IMR-90 (cell line): ENCODE data around the gene IGF2BP3. TPM values are rescaled to one million over a fixed set of nuclear protein-coding genes. Genes with fewer than 3 reads are reported as not detected.
"Not testable (repeated sequence)": the region's sequence is repeated elsewhere in the genome, so short reads cannot be mapped to it uniquely, and the experiment has no call there.

ENCODE experiments used
- ATAC-seq: fragments of 200-7000 bp; cut with Tn5 transposase; 2 replicates; pipeline ENCODE4 v1.9.1; 2020; ENCODE audit warnings: low read depth, mild to moderate bottlenecking, moderate library complexity
- BruUV-seq: library from RNA; stranded (reverse); fragments of 400-500 nt; replicated peaks from 2 replicates; lab custom pipeline; 2021; lab: Mats Ljungman, UMichigan
- CTCF ChIA-PET: fragments of 300-600 bp; formaldehyde crosslinking; extraction: SDS; loops from one replicate; lab custom pipeline; 2021; ENCODE audit warnings: antibody characterized with exemption; lab: Yijun Ruan, JAX
- POLR2A ChIA-PET: fragments of 300-600 bp; sonication (Branson Sonifier 250); formaldehyde crosslinking; loops from one replicate; lab custom pipeline; 2022; ENCODE audit warnings: antibody characterized with exemption; ENCODE audit not compliant: unreplicated experiment; lab: Charles Lee
- DNase-seq: peaks from one replicate; pipeline ENCODE4 v3.0.0; 2013
- H2AFZ ChIP-seq: replicated peaks from 2 replicates; pipeline ENCODE3; 2013; ENCODE audit warnings: low read length, mild to moderate bottlenecking; ENCODE audit not compliant: poor library complexity
- H2AK5ac ChIP-seq: 2 replicates; pipeline ENCODE4 v1.6.1; 2013; ENCODE audit warnings: low read depth, low read length, inconsistent platforms
- H2AK9ac ChIP-seq: replicated peaks from 2 replicates; pipeline ENCODE3; 2013; ENCODE audit warnings: mild to moderate bottlenecking, low read depth, low read length, moderate library complexity; ENCODE audit not compliant: poor library complexity
- H2BK120ac ChIP-seq: 2 replicates; pipeline ENCODE4 v1.6.1; 2013; ENCODE audit warnings: low read depth, low read length, inconsistent platforms
- H2BK15ac ChIP-seq: 3 replicates; pipeline ENCODE4 v1.6.1; 2013; ENCODE audit warnings: low read depth, low read length, inconsistent platforms
- H2BK20ac ChIP-seq: 2 replicates; pipeline ENCODE4 v1.6.1; 2013; ENCODE audit warnings: low read depth, mild to moderate bottlenecking, inconsistent platforms, low read length, moderate library complexity
- H2BK5ac ChIP-seq: 2 replicates; pipeline ENCODE4 v1.6.1; 2013; ENCODE audit warnings: mild to moderate bottlenecking, low read depth, low read length, inconsistent platforms; ENCODE audit not compliant: poor library complexity, severe bottlenecking
- H3K14ac ChIP-seq: replicated peaks from 2 replicates; pipeline ENCODE4 v1.6.1; 2013; ENCODE audit warnings: low read depth, low read length, inconsistent platforms
- H3K18ac ChIP-seq: 2 replicates; pipeline ENCODE4 v1.6.1; 2013; ENCODE audit warnings: low read depth, low read length, control low read depth
- H3K23ac ChIP-seq: 2 replicates; pipeline ENCODE4 v1.6.1; 2013; ENCODE audit warnings: low read depth, low read length, inconsistent platforms
- H3K27ac ChIP-seq: 2 replicates; pipeline ENCODE4 v1.5.1; 2013; ENCODE audit warnings: mild to moderate bottlenecking, control low read depth, low read length; ENCODE audit not compliant: insufficient read depth
- H3K27me3 ChIP-seq: 2 replicates; pipeline ENCODE4 v1.6.1; 2013; ENCODE audit warnings: low read length; ENCODE audit not compliant: control insufficient read depth, insufficient read depth
- H3K36me3 ChIP-seq: 2 replicates; pipeline ENCODE4 v1.6.1; 2013; ENCODE audit warnings: low read length, mixed read lengths; ENCODE audit not compliant: control insufficient read depth, insufficient read depth
- H3K4ac ChIP-seq: 2 replicates; pipeline ENCODE4 v1.6.1; 2013; ENCODE audit warnings: low read depth, low read length, inconsistent platforms
- H3K4me1 ChIP-seq: 2 replicates; pipeline ENCODE4 v1.6.1; 2013; ENCODE audit warnings: low read length, mixed read lengths; ENCODE audit not compliant: control insufficient read depth, insufficient read depth
- H3K4me2 ChIP-seq: 2 replicates; pipeline ENCODE4 v1.6.1; 2013; ENCODE audit warnings: low read depth, mild to moderate bottlenecking, control low read depth, low read length, moderate library complexity
- H3K4me3 ChIP-seq: 2 replicates; pipeline ENCODE4 v1.5.1; 2013; ENCODE audit warnings: low read depth, mild to moderate bottlenecking, control low read depth, low read length, moderate library complexity; ENCODE audit not compliant: insufficient read depth
- H3K56ac ChIP-seq: 2 replicates; pipeline ENCODE4 v1.6.1; 2013; ENCODE audit warnings: low read length, inconsistent platforms; ENCODE audit not compliant: insufficient read depth; ENCODE audit errors: extremely low read depth
- H3K79me1 ChIP-seq, 2 experiments: 2 replicates each; pipeline ENCODE4 v1.6.1; 2013; ENCODE audit warnings: low read length in 2 of 2, inconsistent platforms in 1 of 2, low read depth in 1 of 2
- H3K9ac ChIP-seq: 2 replicates; pipeline ENCODE4 v1.6.1; 2013; ENCODE audit warnings: low read depth, low read length, control low read depth
- H3K9me1 ChIP-seq: 2 replicates; pipeline ENCODE4 v1.6.1; 2013; ENCODE audit warnings: low read length, inconsistent platforms; ENCODE audit not compliant: insufficient read depth
- H3K9me3 ChIP-seq: 2 replicates; pipeline ENCODE4 v1.6.1; 2013; ENCODE audit warnings: low read length; ENCODE audit not compliant: control insufficient read depth, insufficient read depth
- H4K20me1 ChIP-seq: 2 replicates; pipeline ENCODE4 v1.6.1; 2013; ENCODE audit warnings: low read length, inconsistent platforms; ENCODE audit not compliant: insufficient read depth
- H4K5ac ChIP-seq: 2 replicates; pipeline ENCODE4 v1.6.1; 2013; ENCODE audit warnings: mild to moderate bottlenecking, low read depth, low read length, control low read depth
- H4K8ac ChIP-seq, 2 experiments: 2 replicates each; pipeline ENCODE4 v1.6.1; 2013; ENCODE audit warnings: low read depth in 2 of 2, low read length in 2 of 2, control low read depth in 1 of 2, inconsistent platforms in 1 of 2
- H4K91ac ChIP-seq: 2 replicates; pipeline ENCODE4 v1.6.1; 2013; ENCODE audit warnings: low read depth, low read length, inconsistent platforms; ENCODE audit not compliant: insufficient read depth
- WGBS, 2 experiments: methylation state at CpG; one replicate each; pipeline versions ENCODE4 v1.1.5 to v1.1.7; 2013; ENCODE audit warnings: missing lambda C conversion rate in 2 of 2; ENCODE audit not compliant: insufficient read length in 1 of 2; ENCODE audit errors: extremely low coverage in 2 of 2; 5-methylcytosine and 5-hydroxymethylcytosine counted together
- dilution Hi-C: fragments of 300-500 bp; cut with HindIII; formaldehyde crosslinking; loops from one replicate; pipeline ENCODE4 v1.14.3; 2018; ENCODE audit warnings: low sequenced_read_pairs; ENCODE audit not compliant: unreplicated experiment
- in situ Hi-C: fragments of 300-500 bp; cut with MboI; formaldehyde crosslinking; loops from 3 replicates; pipeline ENCODE4 v1.14.3; 2019; ENCODE audit warnings: low sequenced_read_pairs, inconsistent platforms, mixed read lengths
- intact Hi-C: fragments of 100-400 bp; cut with micrococcal nuclease; formaldehyde crosslinking; loops from 2 replicates; pipeline ENCODE4 v1.10.0; 2022
- polyA plus RNA-seq, 3 experiments: library from polyadenylated mRNA; depleted of rRNA; stranded (reverse); fragments of >200 nt; gene quantifications; 2 replicates each; pipeline ENCODE4 v1.2.3, GENCODE V29; 2012; ENCODE audit warnings: low replicate concordance in 1 of 3
- total RNA-seq: library from RNA; depleted of rRNA; stranded (reverse); fragments of >200 nt; gene quantifications from 2 replicates; pipeline ENCODE4 v1.2.3, GENCODE V29; 2012

The IGF2BP3 gene
- total and polyA plus RNA-seq, 2 of the 4 experiments (the other 2 are of a cell fraction), result 50.9 to 59.3 TPM

DNA sequence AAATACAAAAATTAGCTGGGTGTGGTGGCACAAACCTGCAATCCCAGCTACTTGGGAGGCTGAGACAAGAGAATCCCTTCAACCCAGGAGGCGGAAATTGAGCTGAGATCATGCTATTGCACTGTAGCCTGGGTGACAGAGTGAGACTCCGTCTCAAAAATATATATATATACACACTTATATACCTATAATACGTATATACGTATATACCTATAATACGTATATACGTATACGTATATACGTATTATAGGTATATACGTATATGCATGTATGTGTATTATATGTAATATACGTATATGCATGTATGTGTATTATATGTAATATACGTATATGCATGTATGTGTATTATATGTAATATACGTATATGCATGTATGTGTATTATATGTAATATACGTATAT is 18.4 kb upstream of the IGF2BP3 start:
- H4K91ac ChIP-seq, H3K27me3 ChIP-seq, H2AK9ac ChIP-seq, H3K4ac ChIP-seq, H3K18ac ChIP-seq, intact Hi-C loops, BruUV-seq, H3K56ac ChIP-seq, H2AFZ ChIP-seq, H4K8ac ChIP-seq, H3K9me3 ChIP-seq, H3K9me1 ChIP-seq, H2AK5ac ChIP-seq, H4K20me1 ChIP-seq, dilution Hi-C loops, H3K4me1 ChIP-seq, H2BK15ac ChIP-seq, H4K5ac ChIP-seq, POLR2A ChIA-PET, H2BK120ac ChIP-seq, ATAC-seq, in situ Hi-C loops, H3K27ac ChIP-seq, H3K14ac ChIP-seq, H3K4me2 ChIP-seq, H3K23ac ChIP-seq, H3K4me3 ChIP-seq, H2BK5ac ChIP-seq, DNase-seq, H3K9ac ChIP-seq, H3K36me3 ChIP-seq, H2BK20ac ChIP-seq: not testable (repeated sequence)
- no CpG with 5 or more reads among the region's 13 CpGs for WGBS, 2 experiments
- peaks cover 0 to 13% of the 10 kb centered on the region in 2 experiments; a peak in 3 of 4 replicates for H3K79me1 ChIP-seq
- CTCF ChIA-PET, result interaction anchor here (0.6 kb wide), 1 partner anchor 16 kb away, joined by 3 read pairs; no protein-coding TSS in a partner anchor
